IPS-NIHi7 (cell line): ENCODE results near the gene PARD3B.

Experiments
- DNase-seq: peaks from one replicate; pipeline ENCODE4 v3.0.0; 2012; ENCODE audit warnings: mixed read lengths; ENCODE audit errors: extremely low spot score

Gene PARD3B

DNA sequence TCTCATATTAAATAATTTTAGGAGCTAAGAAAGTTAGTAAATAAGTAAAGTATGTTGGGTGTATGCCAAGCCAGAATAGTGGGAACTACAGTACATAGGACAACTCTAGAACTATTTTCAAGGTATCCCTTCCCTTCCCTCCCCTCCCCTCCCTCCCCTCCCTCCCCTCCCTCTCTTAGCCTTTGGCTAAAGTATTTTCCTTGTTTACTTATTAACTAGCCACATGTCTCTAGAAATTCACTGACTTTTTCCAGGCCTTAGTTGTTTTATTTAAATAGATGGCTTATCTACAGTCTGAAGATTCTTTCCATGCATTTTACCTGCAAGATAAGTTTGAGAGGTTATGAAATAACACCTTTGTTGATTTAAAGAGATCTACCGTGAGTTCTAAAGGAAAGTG, 402.1 kb downstream of the PARD3B start:
- DNase-seq = no peak

- no peak for DNase-seq
Observed at GRCh38 chr2:204948024-204948763, 402.9 kb downstream of the PARD3B start.

DNA sequence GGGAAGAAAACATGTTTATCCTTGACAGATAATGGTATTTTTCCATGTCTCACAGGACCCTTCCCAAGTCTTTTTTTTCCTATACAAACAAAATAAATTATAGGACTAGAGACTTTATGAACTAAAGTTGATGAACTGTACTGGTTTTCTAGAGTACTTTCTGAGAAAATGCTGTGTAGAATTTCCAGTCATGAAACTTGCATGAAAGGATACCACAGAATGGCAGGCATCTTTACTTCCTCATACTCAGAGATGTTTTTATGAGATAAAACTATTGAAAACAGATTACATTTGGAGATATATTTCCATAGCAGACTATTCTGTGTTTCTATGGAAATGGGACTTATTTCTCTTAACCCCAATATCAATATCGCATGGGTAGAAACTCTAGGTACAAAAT, 403.5 kb downstream of the PARD3B start:
- no peak for DNase-seq

GRCh38 chr2:204950695-204951346, 405.5 kb downstream of the PARD3B start:
- DNase-seq = no peak

GRCh38 chr2:204958371-204958770, 413.1 kb downstream of the PARD3B start:
- DNase-seq = no peak

- DNase-seq = no peak
Observed at GRCh38 chr2:204964414-204964813, 419.1 kb downstream of the PARD3B start.

DNA sequence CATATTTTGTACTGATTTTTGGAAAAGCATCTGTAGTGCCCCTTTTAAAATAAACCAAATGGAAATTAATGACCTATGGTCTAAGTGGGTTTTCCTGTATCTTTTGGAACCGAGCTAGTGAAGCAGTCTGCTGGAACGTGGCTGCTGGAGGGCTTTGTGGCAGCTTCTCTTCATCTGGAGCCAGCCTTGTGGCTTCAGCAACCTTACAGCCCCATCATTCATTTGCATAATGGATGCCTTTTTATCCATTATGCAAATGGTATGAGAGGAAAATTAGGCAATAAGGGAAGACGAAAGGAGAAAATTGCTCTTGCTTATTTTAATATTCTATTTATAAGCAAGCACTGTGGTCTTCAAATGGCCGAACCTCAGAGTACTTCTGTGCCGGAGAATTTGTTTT, 421.0 kb downstream of the PARD3B start:
- DNase-seq = no peak

- no peak for DNase-seq
Observed at GRCh38 chr2:204967199-204967960, 422.1 kb downstream of the PARD3B start.

DNA sequence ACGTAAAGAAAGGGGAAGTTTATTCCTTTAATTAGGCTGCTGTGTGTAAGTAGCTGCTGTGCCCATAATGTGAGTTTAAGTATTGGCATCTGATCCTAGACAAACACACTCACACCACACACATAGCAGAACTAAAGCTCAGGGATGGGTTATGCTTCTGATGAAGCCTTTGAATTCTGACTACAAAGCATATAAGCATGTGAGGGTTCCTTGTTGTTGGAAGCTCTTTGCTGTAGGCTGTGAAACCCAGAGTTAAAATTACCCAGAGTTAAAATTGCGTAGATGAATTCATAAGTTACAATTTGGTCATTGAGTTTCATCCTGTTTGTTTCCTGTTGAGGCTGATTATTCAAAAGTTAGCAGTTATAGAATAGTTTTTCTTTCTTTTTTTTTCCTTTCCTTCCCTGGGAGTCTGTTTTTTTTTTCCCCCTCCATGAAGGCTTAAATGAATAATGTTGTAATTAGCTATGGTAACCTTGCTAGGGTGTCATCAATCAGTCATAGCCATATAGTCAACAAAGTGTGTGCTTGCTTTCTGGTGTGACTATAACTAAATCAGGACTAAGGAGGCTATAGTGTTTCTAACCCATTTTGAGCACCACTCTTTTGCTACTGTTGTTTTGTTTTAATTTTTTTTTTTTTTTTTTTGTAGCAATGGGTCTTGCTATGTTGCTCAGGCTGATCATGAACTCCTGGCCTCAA, 426.1 kb downstream of the PARD3B start:
- DNase-seq = no peak

- DNase-seq = no peak
Observed at GRCh38 chr2:204972161-204972560, 426.9 kb downstream of the PARD3B start.

GRCh38 chr2:204972606-204973336, 427.5 kb downstream of the PARD3B start:
- DNase-seq = no peak

- DNase-seq = no peak
Observed at GRCh38 chr2:204973616-204974015, 428.3 kb downstream of the PARD3B start.

DNA sequence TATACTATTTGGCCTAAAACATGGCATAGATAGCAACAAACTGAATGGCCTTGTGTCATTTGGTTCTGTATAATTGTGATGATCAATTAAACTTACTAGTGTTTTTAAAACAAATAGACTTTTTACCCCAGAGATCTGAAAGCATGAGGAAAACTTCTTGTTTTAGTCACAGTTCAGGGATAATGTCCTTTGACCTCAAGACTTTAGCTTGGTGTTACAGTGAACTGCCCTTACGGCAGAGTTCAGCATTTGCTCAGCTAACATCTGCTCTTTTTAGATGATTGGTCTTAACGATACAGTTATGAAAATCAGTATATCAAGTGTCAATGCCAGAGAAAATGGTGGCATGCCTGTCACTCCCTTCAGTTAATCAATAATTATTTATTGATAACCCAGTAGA, 429.2 kb downstream of the PARD3B start:
- no peak for DNase-seq

GRCh38 chr2:204977914-204978313, 432.6 kb downstream of the PARD3B start:
- peak; percentile 68 for DNase-seq

DNA sequence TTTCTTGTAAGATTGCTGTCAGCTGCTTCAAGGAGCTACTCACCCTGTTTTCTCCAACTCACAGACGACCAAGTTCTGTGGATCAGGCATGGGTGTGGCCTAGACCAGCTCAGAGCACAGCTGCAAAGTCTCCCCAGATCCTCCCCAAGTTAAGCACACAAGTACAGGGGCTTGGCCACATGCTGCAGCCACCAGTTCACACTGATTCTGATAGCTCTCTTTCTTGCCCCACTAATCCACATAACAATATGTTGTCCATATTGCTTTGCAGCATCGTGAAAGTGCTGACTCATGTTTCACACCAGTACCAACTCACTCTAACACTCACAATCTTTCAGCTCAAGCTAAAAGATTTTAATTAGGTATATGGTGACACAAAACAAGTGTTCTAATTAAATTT, 437.0 kb downstream of the PARD3B start:
- peak; percentile 29 for DNase-seq

GRCh38 chr2:204984518-204984917, 439.2 kb downstream of the PARD3B start:
- DNase-seq = no peak

DNA sequence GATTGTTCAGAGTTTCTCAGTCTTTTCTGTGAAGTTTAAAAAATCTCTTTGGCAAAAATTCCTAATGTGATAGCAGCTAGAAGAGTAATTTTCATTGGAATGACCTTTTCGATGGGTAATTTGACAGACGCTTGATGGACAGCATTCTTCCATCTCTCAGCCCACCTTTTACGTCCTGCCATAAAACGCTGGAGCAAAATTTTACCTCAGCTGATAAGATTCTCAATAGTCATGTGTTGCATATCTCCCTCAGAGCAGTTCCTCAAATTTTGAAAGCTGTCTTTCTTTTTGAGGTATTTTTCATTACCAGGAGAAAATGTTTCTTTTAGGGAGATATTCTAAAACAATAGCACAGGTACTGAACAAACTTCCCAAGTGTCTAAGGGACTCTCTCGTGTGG, 441.4 kb downstream of the PARD3B start:
- no peak for DNase-seq

DNA sequence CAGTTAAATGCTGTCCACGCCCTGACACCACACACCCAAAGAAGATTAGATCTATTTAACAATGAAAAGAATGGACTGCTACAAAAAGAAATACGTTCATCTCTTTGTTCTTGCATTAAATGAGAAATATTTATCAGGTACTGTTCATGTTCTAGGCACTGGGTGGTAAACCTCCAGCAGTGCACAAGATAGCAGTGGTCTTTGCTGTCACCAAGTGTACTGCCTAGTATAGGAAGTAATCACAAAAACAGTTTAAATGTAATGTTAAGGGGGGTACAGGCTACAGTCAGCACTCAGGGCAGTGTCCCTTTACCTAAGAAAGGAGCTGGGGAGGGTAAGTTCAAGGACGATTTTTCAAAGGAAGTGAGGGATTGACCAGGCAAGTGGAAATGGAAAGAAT, 443.6 kb downstream of the PARD3B start:
- no peak for DNase-seq

GRCh38 chr2:204989877-204990276, 444.6 kb downstream of the PARD3B start:
- DNase-seq = no peak

DNA sequence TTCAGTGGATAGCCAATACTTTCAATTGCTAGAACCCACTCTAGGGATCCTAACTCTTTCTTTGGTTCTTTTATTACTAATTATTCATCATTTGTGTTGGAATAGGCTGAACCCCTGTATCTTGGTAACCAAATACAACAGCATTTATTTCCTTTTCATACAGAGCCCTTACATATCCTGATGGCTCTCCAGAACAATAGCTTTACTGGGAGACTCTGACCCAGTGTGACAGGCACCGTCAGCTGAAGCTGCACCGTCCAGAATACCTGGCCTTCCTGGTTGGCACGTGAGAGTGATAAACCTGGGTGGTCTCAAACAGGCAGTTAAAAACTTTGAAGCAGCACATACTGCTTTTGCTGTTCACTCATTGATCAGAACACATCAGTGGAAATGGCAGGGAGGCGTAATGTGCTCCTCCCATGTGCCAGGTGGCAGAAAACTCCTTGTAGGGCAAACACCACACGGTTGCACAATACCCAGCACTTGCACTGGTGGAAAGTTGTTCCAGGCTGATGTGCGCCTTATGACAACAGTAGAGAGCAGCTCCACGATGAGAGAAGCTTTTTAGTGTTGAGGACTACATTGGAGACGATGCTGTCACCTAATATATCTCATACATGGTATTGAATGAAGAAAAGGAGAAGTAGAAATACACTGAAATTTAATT, 456.2 kb downstream of the PARD3B start:
- no peak for DNase-seq

DNA sequence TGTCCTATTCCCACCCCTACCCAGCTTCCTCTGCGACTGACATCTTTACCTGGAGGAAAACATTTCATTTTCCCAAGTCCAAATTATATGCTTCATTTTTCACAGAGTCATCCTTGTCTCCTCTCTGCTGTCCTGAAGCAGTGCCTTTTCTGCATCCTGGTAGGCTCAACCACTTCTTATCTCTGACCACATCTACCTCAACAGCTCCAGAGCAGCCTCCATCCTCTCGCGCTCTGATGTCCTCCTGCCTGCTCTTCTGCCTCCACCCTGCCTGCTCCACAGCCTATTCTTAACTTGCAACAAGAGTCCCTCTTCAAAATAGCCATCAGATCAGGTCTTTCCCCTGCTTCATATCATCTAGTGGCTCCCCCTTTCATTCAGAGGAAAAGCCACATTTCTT, 457.1 kb downstream of the PARD3B start:
- no peak for DNase-seq
